Activated CD8-positive, alpha-beta T cell treated with anti-CD3 and anti-CD28 coated beads, Interleukin-2, amount 10 ng/mL, durations not matched to agents 7 days and 5 days (primary cell): ENCODE data around the gene SPRY2. TPM values are rescaled to one million over a fixed set of nuclear protein-coding genes. Genes with fewer than 3 reads are reported as not detected.
"Not testable (repeated sequence)": the region's sequence is repeated elsewhere in the genome, so short reads cannot be mapped to it uniquely, and the experiment has no call there.

Source experiments
- ATAC-seq: fragments of 150-1000 bp; cut with Tn5 transposase; one replicate; pipeline ENCODE4 v1.10.0; 2021; ENCODE audit warnings: moderate library complexity
- CTCF ChIA-PET: fragments of 350-600 bp; sonication (Branson Sonifier 250); formaldehyde crosslinking; loops from one replicate; lab custom pipeline; 2021; ENCODE audit warnings: antibody characterized with exemption; lab: Charles Lee
- POLR2A ChIA-PET: fragments of 350-600 bp; sonication (Branson Sonifier 250); formaldehyde crosslinking; loops from one replicate; lab custom pipeline; 2021; ENCODE audit warnings: antibody characterized with exemption; lab: Charles Lee
- DNase-seq: peaks from one replicate; pipeline ENCODE4 v3.0.0-alpha.2; 2020
- H3K27ac Mint-ChIP-seq: one replicate; pipeline ENCODE4 v1.8.0; 2021; ENCODE audit warnings: mild to moderate bottlenecking, mixed read lengths
- H3K27me3 Mint-ChIP-seq: one replicate; pipeline ENCODE4 v1.8.0; 2021; ENCODE audit warnings: low read depth, mixed read lengths
- H3K36me3 Mint-ChIP-seq: one replicate; pipeline ENCODE4 v1.8.0; 2021; ENCODE audit warnings: low read depth, mixed read lengths
- H3K4me1 Mint-ChIP-seq: one replicate; pipeline ENCODE4 v1.8.0; 2021; ENCODE audit warnings: low read depth, mixed read lengths
- H3K4me3 Mint-ChIP-seq: one replicate; pipeline ENCODE4 v1.8.0; 2021; ENCODE audit warnings: mild to moderate bottlenecking, mixed read lengths
- H3K9me3 Mint-ChIP-seq: one replicate; pipeline ENCODE4 v1.8.0; 2022; ENCODE audit warnings: mixed read lengths; ENCODE audit not compliant: insufficient read depth
- total RNA-seq, 2 experiments: library from RNA; stranded (reverse); gene quantifications; one replicate each; pipeline ENCODE4 v1.2.3, GENCODE V29; 2021

SPRY2 gene
- total RNA-seq, 2 experiments from 2014 or later = 0.10 to 0.29 TPM

- DNase-seq, H3K9me3 Mint-ChIP-seq, H3K27ac Mint-ChIP-seq, H3K36me3 Mint-ChIP-seq, ATAC-seq, H3K4me3 Mint-ChIP-seq, POLR2A ChIA-PET: not testable (repeated sequence)
- CTCF ChIA-PET = interaction anchor here (1.0 to 1.4 kb wide), 4 partner anchors 46 to 673 kb away, joined by 3 to 4 read pairs (median 3); no protein-coding TSS in a partner anchor
- peaks cover 15% of the 10 kb centered on the region for H3K4me1 Mint-ChIP-seq
- H3K27me3 Mint-ChIP-seq = peaks cover 30% of the 10 kb centered on the region
These were observed 3.1 kb upstream of the SPRY2 start for GRCh38 chr13:80344032-80344431.

DNA sequence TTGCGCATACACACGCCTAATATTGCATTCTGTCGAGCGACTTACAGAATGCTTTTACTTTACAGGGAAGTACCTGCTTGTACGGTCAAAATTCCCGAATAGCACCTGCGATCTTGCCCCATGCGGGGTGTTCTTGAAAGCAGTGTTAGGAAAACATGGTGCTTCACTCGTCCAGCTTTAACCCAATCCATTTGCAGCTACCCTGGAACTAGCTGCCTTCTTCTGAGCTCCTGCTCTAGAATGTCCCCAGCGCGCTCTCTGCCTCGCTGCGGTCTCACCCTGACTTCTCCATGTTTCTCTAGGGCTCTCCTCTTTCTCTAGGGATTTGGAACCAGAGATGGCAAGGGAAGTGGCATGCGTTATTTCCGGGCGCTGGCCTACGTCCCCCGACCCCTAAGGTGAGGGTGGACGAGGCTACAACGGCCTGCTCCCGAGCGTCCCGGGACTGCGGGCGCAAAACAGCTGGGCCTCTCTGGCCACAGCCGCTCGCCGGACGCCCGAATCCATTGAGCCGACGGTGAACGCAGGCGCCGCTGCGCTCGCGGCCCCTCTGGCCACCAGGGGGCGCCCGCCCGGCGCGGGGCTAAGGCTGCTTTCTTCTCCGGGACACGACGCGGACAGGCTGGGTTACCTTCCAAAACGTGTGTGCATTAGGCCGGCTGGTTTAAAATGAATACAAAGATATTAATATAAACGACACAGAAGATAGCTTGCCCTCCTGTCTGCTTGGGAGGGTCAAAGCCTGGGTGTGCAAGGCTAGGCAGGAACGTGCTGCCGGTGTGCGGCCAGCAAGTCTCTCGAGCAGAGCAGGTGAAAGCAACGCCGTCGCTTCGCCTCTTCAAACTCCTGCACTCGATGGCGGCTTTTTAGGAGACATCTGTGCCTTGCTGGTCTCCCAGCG lies 1.8 kb upstream of the SPRY2 start:
- Mint-ChIP-seq H3K27ac (no peak overlapping the region), H3K27me3 (peaks cover 31% of the 10 kb centered on the region)
- POLR2A ChIA-PET = interaction anchor here (0.6 kb wide), 1 partner anchor 1735 kb away, joined by 3 read pairs; no protein-coding TSS in a partner anchor

DNA sequence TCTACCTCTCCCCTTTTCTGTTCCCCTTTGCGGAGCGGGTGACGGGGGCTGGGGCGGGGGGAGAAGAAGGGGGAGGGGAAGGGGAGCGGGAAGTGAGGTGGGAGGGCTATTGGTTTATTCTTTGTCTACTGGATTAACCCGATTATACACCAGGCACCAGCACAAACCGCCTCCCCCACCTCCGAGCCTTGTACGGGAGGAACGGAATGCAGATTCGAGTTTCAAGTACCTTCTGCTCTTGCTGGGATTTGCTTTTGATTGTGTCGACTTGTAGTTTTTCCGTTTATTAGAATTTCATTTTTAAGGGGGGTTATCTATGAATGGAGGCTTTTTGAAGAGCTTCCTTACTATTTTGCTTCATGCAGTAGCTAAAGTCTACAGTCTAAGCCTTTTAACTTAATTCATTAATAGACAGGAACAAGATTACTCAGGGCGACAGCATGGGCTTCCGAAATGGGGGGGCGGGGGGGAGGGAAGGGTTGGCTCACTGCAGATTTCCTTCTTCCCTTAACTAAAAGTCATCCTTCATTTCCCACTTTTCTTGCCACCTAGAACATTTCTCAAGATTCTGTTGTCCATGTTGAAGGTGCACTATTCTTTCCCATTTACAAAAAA lies 937 bp upstream of the SPRY2 start:
- Mint-ChIP-seq H3K27me3 (peaks cover 38% of the 10 kb centered on the region), H3K27ac (no peak overlapping the region), H3K36me3 (no peaks in the 10 kb centered on the region), H3K4me3 (peak overlapping the region; percentile 37), H3K9me3 (no peaks in the 10 kb centered on the region), H3K4me1 (peaks cover 15% of the 10 kb centered on the region)
- ATAC-seq = no peak
- ChIA-PET CTCF (interaction anchor here (1.1 to 1.7 kb wide), 5 partner anchors 24 to 134 kb away, joined by 3 to 6 read pairs (median 3); no protein-coding TSS in a partner anchor), POLR2A (interaction anchor here (0.6 kb wide), 1 partner anchor 1734 kb away, joined by 3 read pairs; no protein-coding TSS in a partner anchor)
- DNase-seq = no peak

More for the DNA sequence above, 1.8 kb upstream of the SPRY2 start:
- CTCF ChIA-PET = interaction anchor here (0.8 to 1.7 kb wide), 13 partner anchors 8 to 675 kb away, joined by 3 to 7 read pairs (median 3); no protein-coding TSS in a partner anchor
- no peaks in the 10 kb centered on the region for H3K9me3 Mint-ChIP-seq
- no peaks in the 10 kb centered on the region for H3K36me3 Mint-ChIP-seq
- DNase-seq (peak; percentile 69), ATAC-seq (peak; percentile 65)
- H3K4me1 Mint-ChIP-seq = peaks cover 15% of the 10 kb centered on the region
- H3K4me3 Mint-ChIP-seq = peak overlapping the region; percentile 55

GRCh38 chr13:80340651-80341100 lies 250 bp downstream of the SPRY2 start:
- peaks cover 42% of the 10 kb centered on the region for H3K27me3 Mint-ChIP-seq
- no peaks in the 10 kb centered on the region for H3K36me3 Mint-ChIP-seq
- ChIA-PET POLR2A (no interaction called here), CTCF (no interaction called here)
- no peaks in the 10 kb centered on the region for H3K9me3 Mint-ChIP-seq
- peak; percentile 50 for ATAC-seq
- peak; percentile 20 for DNase-seq
- H3K4me3 Mint-ChIP-seq = peak overlapping the region; percentile 68
- no peak overlapping the region for H3K27ac Mint-ChIP-seq
- peaks cover 15% of the 10 kb centered on the region for H3K4me1 Mint-ChIP-seq

DNA sequence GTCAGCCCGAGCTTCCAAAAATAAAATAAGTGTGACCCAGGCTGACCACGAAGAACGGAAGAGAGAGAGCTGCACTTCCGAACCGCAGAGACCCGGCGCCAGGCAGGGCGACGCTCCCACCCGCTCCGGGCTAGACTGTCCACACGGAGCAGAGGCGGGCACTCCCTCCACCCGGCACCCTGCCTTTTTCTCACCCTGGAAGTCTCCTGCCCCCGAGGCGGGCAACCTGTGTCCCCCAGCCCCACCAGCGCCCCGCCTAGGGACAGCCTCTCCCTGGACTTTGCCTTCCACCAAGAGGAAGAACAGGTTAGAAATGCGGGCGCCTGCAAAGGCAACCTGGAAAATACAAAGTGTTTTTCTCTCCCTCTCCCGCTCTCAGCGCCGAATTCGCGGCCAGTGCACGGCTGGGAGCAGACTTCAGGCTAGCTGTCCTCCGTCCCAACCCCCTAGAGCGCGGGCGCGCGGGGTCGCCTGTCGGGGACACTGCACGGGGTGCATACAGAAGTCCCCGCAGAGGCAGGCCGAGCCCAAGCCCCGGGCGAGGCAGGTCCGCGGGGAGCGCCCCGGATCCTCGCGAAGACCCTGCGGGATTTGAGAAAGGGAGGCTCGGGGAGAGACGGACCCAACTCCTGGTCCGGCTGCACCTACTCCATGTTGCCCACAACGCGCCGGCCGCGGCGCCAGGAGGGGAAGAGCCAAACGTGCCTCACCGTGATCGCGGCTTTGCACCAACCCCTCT lies 845 bp downstream of the SPRY2 start:
- H3K27ac Mint-ChIP-seq = no peak overlapping the region
- peaks cover 15% of the 10 kb centered on the region for H3K4me1 Mint-ChIP-seq
- no peaks in the 10 kb centered on the region for H3K36me3 Mint-ChIP-seq
- DNase-seq = peak; percentile 20
- CTCF ChIA-PET = no interaction called here
- peaks cover 42% of the 10 kb centered on the region for H3K27me3 Mint-ChIP-seq
- ATAC-seq = peak; percentile 27
- no peaks in the 10 kb centered on the region for H3K9me3 Mint-ChIP-seq
- POLR2A ChIA-PET = no interaction called here
- peak overlapping the region; percentile 68 for H3K4me3 Mint-ChIP-seq

- no peaks in the 10 kb centered on the region for H3K9me3 Mint-ChIP-seq
- POLR2A ChIA-PET = no interaction called here
- ATAC-seq (no peak), DNase-seq (no peak)
- H3K27ac Mint-ChIP-seq = no peak overlapping the region
- H3K4me3 Mint-ChIP-seq = no peak overlapping the region
- H3K4me1 Mint-ChIP-seq = peaks cover 15% of the 10 kb centered on the region
- CTCF ChIA-PET = no interaction called here
- H3K36me3 Mint-ChIP-seq = no peaks in the 10 kb centered on the region
- H3K27me3 Mint-ChIP-seq = peaks cover 40% of the 10 kb centered on the region
These were observed 1.4 kb downstream of the SPRY2 start for GRCh38 chr13:80339563-80339911.

GRCh38 chr13:80338781-80339562 lies 2.0 kb downstream of the SPRY2 start:
- ATAC-seq = no peak
- no peaks in the 10 kb centered on the region for H3K9me3 Mint-ChIP-seq
- CTCF ChIA-PET = no interaction called here
- H3K4me3 Mint-ChIP-seq = no peak overlapping the region
- peak; percentile 21 for DNase-seq
- H3K27ac Mint-ChIP-seq = no peak overlapping the region
- POLR2A ChIA-PET = no interaction called here
- no peaks in the 10 kb centered on the region for H3K36me3 Mint-ChIP-seq
- H3K4me1 Mint-ChIP-seq = peaks cover 15% of the 10 kb centered on the region
- H3K27me3 Mint-ChIP-seq = peaks cover 38% of the 10 kb centered on the region

- no peak overlapping the region for H3K4me3 Mint-ChIP-seq
- H3K27ac Mint-ChIP-seq = no peak overlapping the region
- ChIA-PET POLR2A (no interaction called here), CTCF (no interaction called here)
- H3K36me3 Mint-ChIP-seq = no peaks in the 10 kb centered on the region
- peaks cover 29% of the 10 kb centered on the region for H3K27me3 Mint-ChIP-seq
- peaks cover 9% of the 10 kb centered on the region for H3K4me1 Mint-ChIP-seq
- no peak for DNase-seq
- H3K9me3 Mint-ChIP-seq = no peaks in the 10 kb centered on the region
- ATAC-seq = no peak
These were observed 3.4 kb downstream of the SPRY2 start for GRCh38 chr13:80337288-80338081.

GRCh38 chr13:80336776-80337287 lies 4.1 kb downstream of the SPRY2 start:
- Mint-ChIP-seq H3K9me3 (no peaks in the 10 kb centered on the region), H3K36me3 (no peaks in the 10 kb centered on the region), H3K4me1 (peaks cover 5% of the 10 kb centered on the region), H3K27me3 (peaks cover 23% of the 10 kb centered on the region), H3K4me3 (no peak overlapping the region), H3K27ac (no peak overlapping the region)
- no peak for ATAC-seq
- ChIA-PET POLR2A (no interaction called here), CTCF (no interaction called here)
- DNase-seq = no peak

DNA sequence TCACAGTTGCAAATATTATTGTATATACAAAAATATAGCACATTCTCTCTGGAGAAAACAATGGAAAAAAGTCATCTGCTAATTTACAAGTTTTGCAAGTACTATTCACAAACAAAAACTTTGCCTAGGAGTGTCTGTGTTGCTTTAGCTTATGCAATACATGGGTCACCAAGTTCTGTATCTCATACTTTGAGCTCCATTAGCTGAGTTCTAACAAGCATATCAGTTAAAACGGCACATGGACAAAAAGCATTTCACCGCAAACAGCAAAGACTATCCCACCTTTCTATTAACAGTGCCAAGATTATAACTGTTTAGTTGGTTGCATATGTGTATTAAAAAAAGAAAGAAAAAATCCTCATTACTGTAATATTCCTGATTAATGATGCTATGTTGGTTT lies 4.6 kb downstream of the SPRY2 start:
- Mint-ChIP-seq H3K4me1 (peaks cover 4% of the 10 kb centered on the region), H3K36me3 (no peaks in the 10 kb centered on the region), H3K27ac (no peak overlapping the region), H3K9me3 (no peaks in the 10 kb centered on the region), H3K27me3 (peaks cover 20% of the 10 kb centered on the region), H3K4me3 (no peak overlapping the region)
- DNase-seq = no peak
- no peak for ATAC-seq
- CTCF ChIA-PET = no interaction called here
- POLR2A ChIA-PET = no interaction called here
